Spleen (tissue), 11 donors: ENCODE results near the gene PLA2G4E. TPM values are rescaled to one million over a fixed set of nuclear protein-coding genes. Genes with fewer than 3 reads are reported as not detected.

ENCODE experiments used
- DNase-seq: peaks from one replicate; pipeline ENCODE4 v3.0.0-alpha.2; 2020
- H3K27ac ChIP-seq, 8 donors: fragments of 200-600 bp; sonication (generic) in 7 of 8; 1 replicate in 4 of 8; 2 replicates in 4 of 8; pipeline versions ENCODE4 v1.5.0 to v1.8.0; 2016 to 2021; ENCODE audit warnings: inconsistent platforms in 4 of 8, mild to moderate bottlenecking in 4 of 8, moderate library complexity in 1 of 8
- H3K27me3 ChIP-seq, 7 donors: fragments of 200-600 bp; sonication (generic) in 6 of 7; replicated peaks in 1 of 7; 1 replicate in 4 of 7; 2 replicates in 3 of 7; pipeline versions ENCODE4 v1.5.0 to v1.8.0; 2016 to 2021; ENCODE audit warnings: inconsistent platforms in 3 of 7, mild to moderate bottlenecking in 1 of 7
- H3K36me3 ChIP-seq, 6 donors: fragments of 200-600 bp; sonication (generic) in 5 of 6; 1 replicate in 4 of 6; 2 replicates in 2 of 6; pipeline versions ENCODE4 v1.5.0 to v1.8.0; 2016 to 2021; ENCODE audit warnings: inconsistent platforms in 2 of 6
- H3K4me1 ChIP-seq, 6 donors: fragments of 200-600 bp; sonication (generic) in 5 of 6; 1 replicate in 3 of 6; 2 replicates in 3 of 6; pipeline versions ENCODE4 v1.5.0 to v1.8.0; 2016 to 2021; ENCODE audit warnings: inconsistent platforms in 3 of 6
- H3K4me3 ChIP-seq, 8 donors: fragments of 200-600 bp; sonication (generic) in 7 of 8; 1 replicate in 4 of 8; 2 replicates in 4 of 8; pipeline versions ENCODE4 v1.5.0 to v1.8.0; 2016 to 2021; ENCODE audit warnings: inconsistent platforms in 4 of 8, mild to moderate bottlenecking in 4 of 8, moderate library complexity in 2 of 8
- H3K9me3 ChIP-seq, 8 donors: fragments of 200-600 bp; sonication (generic) in 7 of 8; 1 replicate in 4 of 8; 2 replicates in 4 of 8; pipeline versions ENCODE4 v1.5.0 to v1.8.0; 2016 to 2021; ENCODE audit warnings: inconsistent platforms in 4 of 8
- POLR2A ChIP-seq, 3 donors: fragments of 450-650 bp; IDR thresholded peaks; one replicate each; pipeline ENCODE4 v1.5.1; 2017; ENCODE audit warnings: antibody characterized with exemption in 3 of 3, mild to moderate bottlenecking in 1 of 3
- POLR2AphosphoS5 ChIP-seq, 3 donors: sonication (generic); formaldehyde crosslinking; IDR thresholded peaks; one replicate each; pipeline ENCODE4 v1.5.1; 2017; ENCODE audit warnings: antibody characterized with exemption in 3 of 3
- WGBS, 5 donors: extraction: QIAGEN DNeasy Blood & Tissue Kit in 3 of 5; methylation state at CpG; one replicate each; pipeline versions ENCODE4 v1.1.5 to v1.1.7; 2013 to 2018; 5-methylcytosine and 5-hydroxymethylcytosine counted together
- intact Hi-C: fragments of 100-400 bp; cut with DNase I; formaldehyde crosslinking; loops from one replicate; pipeline ENCODE4 v1.15.0; 2023; ENCODE audit warnings: low total_unique reads
- polyA plus RNA-seq, 3 donors: library from polyadenylated mRNA; stranded (reverse); fragments of 200-250 nt; gene quantifications; one replicate each; pipeline ENCODE4 v1.2.1, GENCODE V29; 2013
- total RNA-seq, 7 donors: library from RNA; depleted of rRNA in 3 of 7; stranded (reverse); fragments of >200 nt in 3 of 7; fragmentation: NEBNext Ultra II Directional in 4 of 7; extraction: Animal tissue kit (Norgen Biotek cat#: 25700) in 4 of 7; gene quantifications; one replicate each; pipeline versions ENCODE4 v1.1.0 to v1.2.1, GENCODE V29; 2016 to 2021
- TF ChIP-seq, protein P1 (sequence below), 11 experiments: fragments of 200-600 bp in 7 of 11; fragments of 450-650 bp in 4 of 11; sonication (generic) in 4 of 11; IDR thresholded peaks in 8 of 11; conservative IDR thresholded peaks in 3 of 11; 1 replicate in 7 of 11; 2 replicates in 4 of 11; pipeline versions ENCODE4 v1.4.0 to v1.8.0; 2016 to 2021; ENCODE audit warnings: antibody characterized with exemption in 11 of 11, inconsistent platforms in 4 of 11, mild to moderate bottlenecking in 1 of 11
- donor health status: healthy with polysubstance abuse.
- donor health status: DM: no; HTN: no; CAD: no; lungs with moderate emphysema.
- donor health status: DM: no; HTN: no; CAD: no.
- donor health status: Bipolar disorder and iron deficiency.
- donor health status: healthy.
- donor health status: DM: no; HTN: no; CAD: no.
- donor health status: DM: yes; HTN: yes; CAD: no.

PLA2G4E gene
- total and polyA plus RNA-seq, 10 donors, result not detected

GRCh38 chr15:41967506-41968206 lies 53.2 kb downstream of the PLA2G4E start:
- H3K4me3 ChIP-seq, result peak overlapping the region in 1 of 8 donors; percentile 32
- TF ChIP-seq, protein P1, sequence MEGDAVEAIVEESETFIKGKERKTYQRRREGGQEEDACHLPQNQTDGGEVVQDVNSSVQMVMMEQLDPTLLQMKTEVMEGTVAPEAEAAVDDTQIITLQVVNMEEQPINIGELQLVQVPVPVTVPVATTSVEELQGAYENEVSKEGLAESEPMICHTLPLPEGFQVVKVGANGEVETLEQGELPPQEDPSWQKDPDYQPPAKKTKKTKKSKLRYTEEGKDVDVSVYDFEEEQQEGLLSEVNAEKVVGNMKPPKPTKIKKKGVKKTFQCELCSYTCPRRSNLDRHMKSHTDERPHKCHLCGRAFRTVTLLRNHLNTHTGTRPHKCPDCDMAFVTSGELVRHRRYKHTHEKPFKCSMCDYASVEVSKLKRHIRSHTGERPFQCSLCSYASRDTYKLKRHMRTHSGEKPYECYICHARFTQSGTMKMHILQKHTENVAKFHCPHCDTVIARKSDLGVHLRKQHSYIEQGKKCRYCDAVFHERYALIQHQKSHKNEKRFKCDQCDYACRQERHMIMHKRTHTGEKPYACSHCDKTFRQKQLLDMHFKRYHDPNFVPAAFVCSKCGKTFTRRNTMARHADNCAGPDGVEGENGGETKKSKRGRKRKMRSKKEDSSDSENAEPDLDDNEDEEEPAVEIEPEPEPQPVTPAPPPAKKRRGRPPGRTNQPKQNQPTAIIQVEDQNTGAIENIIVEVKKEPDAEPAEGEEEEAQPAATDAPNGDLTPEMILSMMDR (IDR thresholded peaks at IDR 0.05 in 8 of 11, conservative IDR thresholded peaks at IDR 0.05 in 3 of 11), result no peak
- peak in 1 of 3 donors; percentile 22 for TF ChIP-seq POLR2AphosphoS5 (IDR thresholded peaks at IDR 0.05)
- no peaks in the 10 kb centered on the region for H3K27me3 ChIP-seq
- intact Hi-C loops, result no loop called here
- no peaks in the 10 kb centered on the region for H3K36me3 ChIP-seq
- no peaks in the 10 kb centered on the region for H3K9me3 ChIP-seq
- peak; percentile 76 for DNase-seq
- WGBS, 5 donors, result 22 to 44% (median 36%) methylated on average over 4 of the region's 4 CpGs
- H3K4me1 ChIP-seq, result peaks cover 35 to 69% (median 60%) of the 10 kb centered on the region in 6 donors
- peak overlapping the region in 7 of 8 donors; percentile 61 to 96 (median 78) for H3K27ac ChIP-seq

DNA sequence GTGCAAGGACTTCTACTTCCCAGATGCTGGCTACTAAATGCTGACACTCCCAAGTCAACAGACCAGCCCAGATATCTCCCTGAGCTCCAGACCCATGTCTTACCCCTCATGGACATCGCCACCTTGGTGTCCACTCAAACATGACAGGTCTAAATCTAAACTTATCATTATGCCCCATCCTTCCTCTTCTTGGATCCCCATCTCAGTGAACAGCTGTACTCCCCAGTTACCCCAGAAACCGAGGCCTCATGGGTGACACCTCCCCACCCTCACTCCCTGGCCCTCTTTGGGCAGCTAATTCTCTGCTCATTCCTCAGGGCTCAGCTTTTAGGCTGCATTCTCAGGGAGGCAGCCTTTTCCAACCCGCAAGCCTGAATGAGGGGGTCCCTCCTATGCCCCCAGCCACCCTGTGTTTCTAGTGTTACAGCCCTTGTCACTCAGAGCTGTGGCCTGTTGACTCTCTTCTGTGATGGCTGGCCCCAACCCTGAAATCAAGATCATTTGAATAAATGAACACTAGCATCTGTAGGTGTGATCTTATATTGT lies 53.8 kb downstream of the PLA2G4E start:
- TF ChIP-seq, protein P1 (IDR thresholded peaks at IDR 0.05 in 8 of 11, conservative IDR thresholded peaks at IDR 0.05 in 3 of 11), result no peak
- TF ChIP-seq POLR2AphosphoS5 (IDR thresholded peaks at IDR 0.05), result no peak
- no peak for TF ChIP-seq POLR2A (IDR thresholded peaks at IDR 0.05)
- WGBS, 5 donors, result 67 to 78% (median 74%) methylated on average over 3 of the region's 3 CpGs
- Histone ChIP-seq H3K36me3 (no peaks in the 10 kb centered on the region), H3K4me1 (peaks cover 35 to 69% (median 59%) of the 10 kb centered on the region in 6 donors), H3K4me3 (peak overlapping the region in 1 of 8 donors; percentile 32), H3K27me3 (no peaks in the 10 kb centered on the region), H3K27ac (peak overlapping the region in 7 of 8 donors; percentile 61 to 96 (median 78)), H3K9me3 (no peaks in the 10 kb centered on the region)
- intact Hi-C loops, result no loop called here
- DNase-seq, result peak; percentile 62

DNA sequence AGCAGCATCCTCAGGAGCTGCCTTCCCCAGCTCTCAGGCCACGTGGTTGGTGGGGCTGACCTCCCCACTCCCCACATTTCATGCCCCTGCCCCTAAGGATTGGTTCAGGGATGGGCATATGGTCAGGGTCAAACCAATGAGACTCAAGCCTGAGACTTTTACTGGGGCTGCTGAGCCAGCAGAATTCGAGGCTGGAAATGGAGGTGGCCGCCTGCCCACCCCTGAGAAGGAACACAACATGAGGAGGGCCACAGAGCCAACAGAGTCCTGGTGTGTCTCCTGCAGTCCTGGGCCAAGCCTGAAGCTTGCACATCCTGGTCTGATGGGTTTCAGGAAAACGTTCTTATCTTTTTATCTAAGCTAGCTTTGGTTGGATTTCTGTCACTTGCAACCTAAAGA lies 54.4 kb downstream of the PLA2G4E start:
- no peaks in the 10 kb centered on the region for H3K36me3 ChIP-seq
- H3K9me3 ChIP-seq, result no peaks in the 10 kb centered on the region
- intact Hi-C loops, result no loop called here
- no peak for TF ChIP-seq POLR2A (IDR thresholded peaks at IDR 0.05)
- peaks cover 33 to 65% (median 57%) of the 10 kb centered on the region in 6 donors for H3K4me1 ChIP-seq
- peak; percentile 64 for DNase-seq
- 70 to 75% (median 73%) methylated on average over 4 of the region's 4 CpGs for WGBS, 5 donors
- H3K27ac ChIP-seq, result peak overlapping the region in 3 of 8 donors; percentile 94 to 96 (median 95)
- no peak overlapping the region for H3K4me3 ChIP-seq
- no peaks in the 10 kb centered on the region for H3K27me3 ChIP-seq

DNA sequence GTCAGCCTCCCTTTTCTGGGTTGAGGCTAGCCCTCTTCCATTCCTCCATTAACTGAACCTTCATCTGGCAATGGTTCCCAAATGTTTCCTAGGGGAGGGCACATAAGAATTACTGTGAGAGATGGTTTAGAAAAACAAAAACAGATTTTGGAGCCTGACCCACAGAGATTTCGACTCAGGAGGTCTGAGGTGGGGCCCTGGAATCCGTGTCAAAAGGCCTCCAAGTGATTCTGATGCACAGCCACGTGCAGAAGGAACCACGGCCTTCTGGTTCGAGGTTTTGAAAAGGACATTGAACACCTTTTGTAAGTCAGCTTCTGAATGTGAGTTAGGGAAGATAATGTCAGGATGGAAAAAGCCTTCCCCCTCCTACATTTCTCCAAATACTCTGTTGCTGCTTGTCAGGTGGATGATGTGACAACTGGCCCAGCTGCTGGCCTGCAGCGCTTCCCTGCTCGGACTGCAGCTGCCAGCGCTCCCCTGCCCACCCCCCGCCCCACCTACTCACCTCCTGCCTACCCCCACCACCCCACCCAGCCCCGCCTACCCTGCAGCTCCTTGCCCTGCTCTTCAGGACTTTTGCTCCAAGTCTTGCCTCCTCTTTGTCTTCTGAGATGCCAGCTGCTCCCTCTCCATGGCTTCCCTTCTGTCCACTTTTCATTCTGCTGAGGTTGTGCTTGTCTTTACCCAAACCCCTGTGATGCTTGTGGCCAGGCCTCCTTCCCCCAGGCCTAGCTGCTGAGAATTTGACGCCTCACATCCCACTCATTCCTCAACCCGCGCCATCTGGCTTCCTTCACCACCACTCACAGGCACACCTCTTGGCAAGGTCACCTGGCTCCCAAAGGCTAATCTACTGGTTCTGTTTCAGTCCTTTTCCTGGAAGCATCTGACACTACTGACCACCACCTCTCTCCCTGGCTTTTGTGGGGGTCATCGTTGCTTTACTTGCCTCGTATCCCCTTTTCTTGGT lies 55.1 kb downstream of the PLA2G4E start:
- no peak overlapping the region for H3K4me3 ChIP-seq
- H3K36me3 ChIP-seq, result no peaks in the 10 kb centered on the region
- 79 to 93% (median 86%) methylated on average over 14 to 15 of the region's 15 CpGs for WGBS, 5 donors
- H3K27me3 ChIP-seq, result no peaks in the 10 kb centered on the region
- peak overlapping the region in 2 of 8 donors; percentile 94 to 96 for H3K27ac ChIP-seq
- intact Hi-C loops, result no loop called here
- peak; percentile 21 for DNase-seq
- H3K4me1 ChIP-seq, result peaks cover 26 to 64% (median 50%) of the 10 kb centered on the region in 6 donors
- no peak for TF ChIP-seq POLR2AphosphoS5 (IDR thresholded peaks at IDR 0.05)
- TF ChIP-seq POLR2A (IDR thresholded peaks at IDR 0.05), result no peak
- TF ChIP-seq, protein P1 (IDR thresholded peaks at IDR 0.05 in 8 of 11, conservative IDR thresholded peaks at IDR 0.05 in 3 of 11), result no peak
- no peaks in the 10 kb centered on the region for H3K9me3 ChIP-seq
